Uterus (tissue), 4 donors: ENCODE measurements around the gene NMNAT3. TPM values are rescaled to one million over a fixed set of nuclear protein-coding genes. Genes with fewer than 3 reads are reported as not detected.

Source experiments
- DNase-seq, 2 donors: peaks; one replicate each; pipeline ENCODE4 v3.0.0-alpha.2; 2019 to 2020
- H3K27ac ChIP-seq, 2 donors: fragments of 200-600 bp; sonication (generic); 1 replicate in 1 of 2; 2 replicates in 1 of 2; pipeline ENCODE4 v1.5.1; 2016 to 2018
- H3K27me3 ChIP-seq, 2 donors: fragments of 200-600 bp; sonication (generic); one replicate each; pipeline ENCODE4 v1.5.1; 2018 to 2019; ENCODE audit warnings: control low read depth in 1 of 2
- H3K36me3 ChIP-seq, 2 donors: fragments of 200-600 bp; sonication (generic); one replicate each; pipeline ENCODE4 v1.5.1; 2019; ENCODE audit warnings: control low read depth in 1 of 2
- H3K4me1 ChIP-seq, 2 donors: fragments of 200-600 bp; sonication (generic); one replicate each; pipeline ENCODE4 v1.5.1; 2018 to 2019; ENCODE audit warnings: control low read depth in 1 of 2
- H3K4me3 ChIP-seq, 2 donors: fragments of 200-600 bp; sonication (generic); 1 replicate in 1 of 2; 2 replicates in 1 of 2; pipeline ENCODE4 v1.5.1; 2018 to 2019; ENCODE audit warnings: mild to moderate bottlenecking in 1 of 2
- H3K9me3 ChIP-seq, 2 donors: fragments of 200-600 bp; sonication (generic); one replicate each; pipeline ENCODE4 v1.5.1; 2019; ENCODE audit warnings: control low read depth in 1 of 2
- POLR2A ChIP-seq, 2 donors: fragments of 450-650 bp; IDR thresholded peaks; one replicate each; pipeline ENCODE4 v1.6.1; 2016; ENCODE audit warnings: antibody characterized with exemption in 2 of 2, mild to moderate bottlenecking in 1 of 2, moderate library complexity in 1 of 2
- intact Hi-C: fragments of 100-400 bp; cut with DNase I; formaldehyde crosslinking; loops from one replicate; pipeline ENCODE4 v1.15.1; 2023; ENCODE audit warnings: low total_unique reads
- total RNA-seq, 4 donors: library from RNA; depleted of rRNA in 3 of 4; stranded (reverse); fragments of >200 nt in 3 of 4; gene quantifications; one replicate each; pipeline versions ENCODE4 v1.1.0 to v1.2.4, GENCODE V29; 2014 to 2023
- TF ChIP-seq, protein P1 (sequence below), 4 experiments: fragments of 200-600 bp in 2 of 4; fragments of 450-650 bp in 2 of 4; sonication (generic) in 2 of 4; IDR thresholded peaks; one replicate each; pipeline ENCODE4 v1.5.1; 2016 to 2019; ENCODE audit warnings: antibody characterized with exemption in 4 of 4, mild to moderate bottlenecking in 2 of 4, moderate library complexity in 1 of 4
- donor health status: DM: yes; HTN: yes; CAD: no.

NMNAT3 gene
- total RNA-seq, 4 donors from 2014 or later, result 2.4 to 17.2 (median 7.5) TPM

DNA sequence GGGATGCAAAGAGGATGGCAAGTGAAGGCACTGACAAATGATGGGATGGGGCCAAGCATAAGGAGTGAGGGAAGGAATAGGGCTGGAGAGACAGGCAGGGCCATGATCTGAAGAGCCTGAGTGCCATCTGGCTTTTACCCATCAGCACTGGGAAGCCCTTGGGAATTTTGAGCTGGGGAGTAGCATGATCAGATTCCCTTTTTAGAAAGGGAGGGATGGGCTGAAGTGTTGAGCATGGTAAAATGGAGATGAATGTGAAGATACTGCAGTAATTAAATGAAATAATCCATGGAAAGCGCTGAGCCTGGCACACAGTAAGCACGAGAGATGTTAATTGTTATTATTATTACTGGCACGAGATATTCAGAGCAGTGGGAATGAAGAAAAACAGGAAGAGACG is 148.1 kb downstream of the NMNAT3 start:
- Histone ChIP-seq H3K4me3 (no peak overlapping the region), H3K36me3 (no peaks in the 10 kb centered on the region), H3K9me3 (no peaks in the 10 kb centered on the region), H3K27me3 (no peaks in the 10 kb centered on the region), H3K27ac (no peak overlapping the region), H3K4me1 (peaks cover 0 to 11% of the 10 kb centered on the region in 2 donors)
- no peak for DNase-seq
- no peak for TF ChIP-seq POLR2A (IDR thresholded peaks at IDR 0.05)
- TF ChIP-seq, protein P1, sequence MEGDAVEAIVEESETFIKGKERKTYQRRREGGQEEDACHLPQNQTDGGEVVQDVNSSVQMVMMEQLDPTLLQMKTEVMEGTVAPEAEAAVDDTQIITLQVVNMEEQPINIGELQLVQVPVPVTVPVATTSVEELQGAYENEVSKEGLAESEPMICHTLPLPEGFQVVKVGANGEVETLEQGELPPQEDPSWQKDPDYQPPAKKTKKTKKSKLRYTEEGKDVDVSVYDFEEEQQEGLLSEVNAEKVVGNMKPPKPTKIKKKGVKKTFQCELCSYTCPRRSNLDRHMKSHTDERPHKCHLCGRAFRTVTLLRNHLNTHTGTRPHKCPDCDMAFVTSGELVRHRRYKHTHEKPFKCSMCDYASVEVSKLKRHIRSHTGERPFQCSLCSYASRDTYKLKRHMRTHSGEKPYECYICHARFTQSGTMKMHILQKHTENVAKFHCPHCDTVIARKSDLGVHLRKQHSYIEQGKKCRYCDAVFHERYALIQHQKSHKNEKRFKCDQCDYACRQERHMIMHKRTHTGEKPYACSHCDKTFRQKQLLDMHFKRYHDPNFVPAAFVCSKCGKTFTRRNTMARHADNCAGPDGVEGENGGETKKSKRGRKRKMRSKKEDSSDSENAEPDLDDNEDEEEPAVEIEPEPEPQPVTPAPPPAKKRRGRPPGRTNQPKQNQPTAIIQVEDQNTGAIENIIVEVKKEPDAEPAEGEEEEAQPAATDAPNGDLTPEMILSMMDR (IDR thresholded peaks at IDR 0.05), result no peak
- intact Hi-C loops, result no loop called here

DNA sequence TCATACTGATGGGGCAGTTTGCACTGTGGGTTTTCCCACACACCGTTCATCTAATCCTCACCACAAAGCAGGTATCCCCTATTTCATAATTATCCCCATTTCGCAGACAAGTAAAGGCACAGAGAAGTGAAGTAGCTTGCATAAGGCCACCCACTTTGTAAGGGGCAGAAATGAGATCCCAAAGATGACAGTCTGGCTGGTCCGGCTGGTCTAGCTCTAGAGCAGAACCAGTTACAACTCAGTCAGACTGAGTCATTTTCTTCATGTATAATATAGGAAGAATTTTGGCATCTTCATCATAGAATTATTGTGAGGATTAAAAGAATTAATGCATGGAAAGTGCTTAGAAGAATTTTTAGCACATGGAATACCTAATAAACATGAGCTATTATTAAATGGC is 148.8 kb downstream of the NMNAT3 start:
- Histone ChIP-seq H3K36me3 (no peaks in the 10 kb centered on the region), H3K27me3 (no peaks in the 10 kb centered on the region), H3K27ac (no peak overlapping the region), H3K4me3 (no peak overlapping the region), H3K9me3 (no peaks in the 10 kb centered on the region), H3K4me1 (peaks cover 0 to 11% of the 10 kb centered on the region in 2 donors)
- intact Hi-C loops, result no loop called here
- TF ChIP-seq, protein P1 (IDR thresholded peaks at IDR 0.05), result no peak
- no peak for TF ChIP-seq POLR2A (IDR thresholded peaks at IDR 0.05)
- DNase-seq, result no peak

DNA sequence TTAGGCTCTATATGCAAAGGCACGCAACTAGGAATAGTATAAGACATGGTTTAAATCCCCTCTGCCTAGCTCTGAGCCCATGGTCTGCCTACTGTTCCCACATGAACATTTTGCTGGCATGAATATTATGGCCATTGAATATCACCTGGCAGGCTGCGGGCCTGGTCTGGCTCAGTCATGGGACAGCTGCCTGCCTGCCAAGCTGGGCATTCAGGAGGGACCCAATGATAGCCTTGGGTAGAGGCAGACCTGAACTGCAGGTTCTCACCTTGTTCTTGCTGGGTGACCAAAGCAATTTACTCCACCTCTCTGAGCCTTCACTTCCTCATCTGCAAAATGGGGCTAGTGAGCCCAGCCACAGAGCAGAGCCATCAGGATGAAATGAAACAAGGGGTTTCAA is 149.5 kb downstream of the NMNAT3 start:
- TF ChIP-seq, protein P1 (IDR thresholded peaks at IDR 0.05), result no peak
- TF ChIP-seq POLR2A (IDR thresholded peaks at IDR 0.05), result no peak
- Histone ChIP-seq H3K4me1 (peaks cover 0 to 6% of the 10 kb centered on the region in 2 donors), H3K4me3 (no peak overlapping the region), H3K36me3 (no peaks in the 10 kb centered on the region), H3K27me3 (no peaks in the 10 kb centered on the region), H3K9me3 (no peaks in the 10 kb centered on the region), H3K27ac (no peak overlapping the region)
- intact Hi-C loops, result no loop called here
- no peak for DNase-seq

DNA sequence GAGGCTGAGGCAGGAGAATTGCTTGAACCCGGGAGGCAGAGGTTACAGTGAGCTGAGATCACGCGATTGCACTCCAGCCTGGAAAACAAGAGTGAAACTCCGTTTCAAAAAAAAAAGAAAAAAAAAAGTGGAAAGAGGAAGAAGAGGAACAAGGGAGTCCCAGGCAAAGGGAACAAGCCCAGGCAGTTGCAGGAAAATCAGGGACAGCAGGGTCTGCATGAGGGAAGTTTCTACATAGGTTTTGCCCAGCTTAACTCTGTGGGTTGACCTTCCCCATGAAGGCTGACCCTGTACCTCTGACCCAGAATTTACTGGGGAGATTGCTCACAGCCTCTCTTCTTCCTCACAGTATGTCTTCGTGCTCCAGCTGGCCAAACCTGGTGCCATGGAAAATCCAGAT is 150.5 kb downstream of the NMNAT3 start:
- Histone ChIP-seq H3K27ac (no peak overlapping the region), H3K9me3 (no peaks in the 10 kb centered on the region), H3K27me3 (no peaks in the 10 kb centered on the region), H3K4me1 (no peaks in the 10 kb centered on the region), H3K4me3 (no peak overlapping the region), H3K36me3 (no peaks in the 10 kb centered on the region)
- intact Hi-C loops, result no loop called here
- DNase-seq, result no peak
- TF ChIP-seq, protein P1 (IDR thresholded peaks at IDR 0.05), result no peak
- TF ChIP-seq POLR2A (IDR thresholded peaks at IDR 0.05), result no peak

DNA sequence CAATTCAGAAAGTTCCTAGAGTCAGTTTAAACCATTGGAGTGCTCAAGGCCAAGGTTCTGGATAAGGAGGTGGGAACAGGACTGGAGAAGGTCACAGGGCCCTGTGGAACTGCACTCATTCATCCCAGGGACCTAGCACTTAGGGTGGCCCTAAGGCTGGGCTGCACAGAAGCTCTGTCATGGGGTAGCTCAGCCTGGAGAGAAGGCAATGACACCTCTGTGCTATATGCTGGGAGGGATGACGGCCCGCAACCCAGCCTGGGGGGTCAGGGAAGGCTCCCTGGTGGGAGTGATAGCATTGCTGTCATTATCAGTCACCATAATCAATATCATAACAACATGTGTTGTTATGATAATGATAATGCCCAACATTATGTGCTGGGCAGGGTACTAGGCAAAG is 151.6 kb downstream of the NMNAT3 start:
- TF ChIP-seq, protein P1 (IDR thresholded peaks at IDR 0.05), result no peak
- TF ChIP-seq POLR2A (IDR thresholded peaks at IDR 0.05), result no peak
- Histone ChIP-seq H3K9me3 (no peaks in the 10 kb centered on the region), H3K27ac (no peak overlapping the region), H3K27me3 (no peaks in the 10 kb centered on the region), H3K36me3 (no peaks in the 10 kb centered on the region), H3K4me3 (no peak overlapping the region), H3K4me1 (no peaks in the 10 kb centered on the region)
- intact Hi-C loops, result no loop called here
- no peak for DNase-seq
